LNCAP (cell line): ENCODE results near the gene STPG2.
A peak's percentile ranks its signal among the peaks of the same experiment; 100 is the strongest.

ENCODE experiments used
- TF ChIP-seq, protein P1 (sequence below): fragments of 450-650 bp; IDR thresholded peaks from 2 replicates; pipeline ENCODE4 v1.5.1; 2017; ENCODE audit warnings: mild to moderate bottlenecking

Gene STPG2

GRCh38 chr4:98166025-98166730, 22.9 kb upstream of the STPG2 start:
- TF ChIP-seq, protein P1, sequence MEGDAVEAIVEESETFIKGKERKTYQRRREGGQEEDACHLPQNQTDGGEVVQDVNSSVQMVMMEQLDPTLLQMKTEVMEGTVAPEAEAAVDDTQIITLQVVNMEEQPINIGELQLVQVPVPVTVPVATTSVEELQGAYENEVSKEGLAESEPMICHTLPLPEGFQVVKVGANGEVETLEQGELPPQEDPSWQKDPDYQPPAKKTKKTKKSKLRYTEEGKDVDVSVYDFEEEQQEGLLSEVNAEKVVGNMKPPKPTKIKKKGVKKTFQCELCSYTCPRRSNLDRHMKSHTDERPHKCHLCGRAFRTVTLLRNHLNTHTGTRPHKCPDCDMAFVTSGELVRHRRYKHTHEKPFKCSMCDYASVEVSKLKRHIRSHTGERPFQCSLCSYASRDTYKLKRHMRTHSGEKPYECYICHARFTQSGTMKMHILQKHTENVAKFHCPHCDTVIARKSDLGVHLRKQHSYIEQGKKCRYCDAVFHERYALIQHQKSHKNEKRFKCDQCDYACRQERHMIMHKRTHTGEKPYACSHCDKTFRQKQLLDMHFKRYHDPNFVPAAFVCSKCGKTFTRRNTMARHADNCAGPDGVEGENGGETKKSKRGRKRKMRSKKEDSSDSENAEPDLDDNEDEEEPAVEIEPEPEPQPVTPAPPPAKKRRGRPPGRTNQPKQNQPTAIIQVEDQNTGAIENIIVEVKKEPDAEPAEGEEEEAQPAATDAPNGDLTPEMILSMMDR: no peak

DNA sequence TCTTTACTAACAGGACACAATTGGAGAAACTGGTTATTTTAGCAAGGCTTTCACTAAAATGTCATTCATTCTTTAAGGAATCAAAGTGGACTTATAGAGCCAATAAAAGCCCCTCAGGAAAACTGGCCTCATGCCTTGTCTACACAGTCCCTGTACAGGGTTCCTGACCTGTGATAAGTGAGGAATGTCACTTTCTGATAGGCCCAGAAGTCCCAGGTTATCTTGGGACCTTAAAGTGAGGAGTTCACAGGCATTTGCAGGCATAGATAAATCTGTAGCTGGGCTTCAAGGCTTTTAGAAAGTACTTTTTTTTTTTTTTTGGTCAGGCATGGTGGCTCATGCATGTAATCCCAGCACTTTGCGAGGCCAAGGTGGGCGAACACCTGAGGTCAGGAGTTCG, 19.4 kb upstream of the STPG2 start:
- TF ChIP-seq, protein P1: no peak

DNA sequence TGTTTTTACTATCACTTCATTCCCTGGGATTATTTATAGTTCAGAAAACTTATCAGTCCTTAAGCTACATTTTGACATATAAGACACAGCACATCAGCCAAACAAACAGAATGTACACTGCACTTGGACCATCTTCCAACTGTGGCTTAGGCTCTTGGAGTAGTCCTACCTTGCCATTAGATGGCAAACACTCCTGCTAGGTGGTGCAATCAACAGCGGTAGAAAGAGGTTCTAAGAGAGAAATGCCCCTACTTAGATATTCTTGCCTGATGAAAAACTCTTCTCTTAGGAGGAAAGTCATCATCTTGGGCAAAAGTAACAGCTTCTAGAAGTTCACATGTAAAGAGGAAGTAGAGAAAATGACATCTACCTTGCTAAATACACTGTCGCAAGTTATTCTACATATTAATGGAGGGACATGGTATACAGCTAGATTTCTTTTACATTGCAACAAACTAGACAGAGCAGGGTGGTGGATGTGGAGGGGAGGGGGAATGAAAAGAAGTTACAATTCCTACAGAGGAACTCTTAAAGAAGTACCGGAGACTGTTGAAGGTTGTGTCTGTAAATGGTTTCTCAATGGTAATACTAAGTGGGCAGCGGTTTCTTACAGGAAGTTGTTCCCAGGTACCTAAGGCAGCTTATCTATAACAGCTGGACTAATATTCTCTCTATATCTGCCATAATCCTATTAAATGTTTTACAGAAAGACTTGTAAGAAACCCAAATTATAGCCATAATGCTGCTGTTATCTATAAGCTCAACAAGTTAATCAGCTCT, 8.1 kb upstream of the STPG2 start:
- TF ChIP-seq, protein P1: no peak

DNA sequence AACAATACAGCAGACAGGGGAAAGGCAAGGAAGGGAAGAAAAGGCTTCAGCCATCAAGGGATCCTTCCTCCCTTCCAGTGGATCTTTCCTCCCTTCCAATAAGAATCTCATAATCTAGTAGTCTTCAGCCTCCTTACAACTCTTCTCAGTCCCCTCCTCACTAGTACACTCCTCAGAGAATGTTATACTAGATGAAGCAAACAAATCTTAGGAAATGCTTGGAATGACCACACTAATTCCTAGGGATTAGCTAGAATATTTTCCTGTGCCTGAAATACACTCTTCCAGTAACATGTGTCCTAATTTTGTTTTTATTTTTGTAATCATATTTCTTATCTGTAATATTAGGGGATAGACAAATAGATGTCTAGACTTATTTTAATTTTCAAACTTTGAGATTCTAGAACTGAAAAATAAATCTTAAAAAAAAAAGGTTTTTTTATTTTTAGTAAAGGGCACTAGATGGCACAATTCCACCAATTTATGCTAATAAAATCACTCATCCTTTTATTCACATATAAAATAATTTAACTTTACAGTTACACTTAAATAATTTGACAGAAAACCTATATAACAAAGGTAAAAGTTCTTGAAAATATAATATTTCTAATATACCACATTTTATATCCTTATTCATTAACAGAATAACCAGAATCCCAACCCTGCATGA, 7.0 kb upstream of the STPG2 start:
- TF ChIP-seq, protein P1: peak; percentile 31; the same call in 1 of the 2 replicates

- TF ChIP-seq, protein P1: no peak
Observed at GRCh38 chr4:98148856-98149255, 5.6 kb upstream of the STPG2 start.

DNA sequence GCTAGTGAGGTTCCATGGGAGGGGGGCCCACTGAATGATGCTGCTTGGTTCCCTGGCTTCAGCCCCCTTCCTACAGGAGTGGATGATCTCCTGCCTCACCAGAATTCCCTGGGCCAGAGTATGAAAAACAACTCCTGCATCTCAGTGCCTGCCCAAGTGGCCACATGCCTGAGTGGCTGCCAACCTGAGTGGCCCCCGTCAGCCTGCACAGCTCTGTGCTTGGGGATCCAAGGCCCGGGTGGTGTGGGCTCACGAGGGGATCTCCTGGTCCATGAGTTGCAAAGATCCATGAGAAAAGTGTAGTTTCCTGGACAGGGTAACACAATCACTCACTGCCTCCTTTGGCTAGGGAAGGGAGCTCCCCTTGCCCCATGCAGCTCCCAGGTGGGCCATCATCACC, 17.1 kb downstream of the STPG2 start:
- TF ChIP-seq, protein P1: no peak

DNA sequence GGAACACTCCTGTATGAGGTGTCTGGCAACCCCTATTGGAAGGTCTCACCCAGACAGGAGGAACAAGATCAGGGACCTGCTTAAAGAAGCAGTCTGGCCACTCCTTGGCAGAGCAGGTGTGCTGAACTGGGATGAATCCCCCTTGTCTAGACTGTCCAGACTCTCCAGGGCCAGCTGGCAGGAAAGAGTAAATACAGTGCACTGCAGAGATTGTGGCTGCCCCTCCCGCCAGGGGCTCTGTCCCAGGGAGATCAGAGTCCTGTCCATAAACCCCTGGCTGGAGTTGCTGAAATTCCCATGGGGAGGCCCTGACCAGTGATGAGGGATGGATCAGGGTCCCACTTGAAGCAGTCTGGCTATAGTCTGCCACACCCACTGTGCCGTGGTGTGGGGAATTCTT, 17.7 kb downstream of the STPG2 start:
- TF ChIP-seq, protein P1: no peak
